Endodermal cell (in vitro differentiated cells): ENCODE data around the gene NEK6. TPM values are rescaled to one million over a fixed set of nuclear protein-coding genes. Genes with fewer than 3 reads are reported as not detected.

Source experiments
- DNase-seq: peaks from one replicate; pipeline ENCODE4 v3.0.0-alpha.2; 2017
- H3K27ac ChIP-seq: 2 replicates; pipeline ENCODE4 v1.5.1; 2013; ENCODE audit warnings: mild to moderate bottlenecking, low read depth, low read length, moderate library complexity
- H3K27me3 ChIP-seq: 2 replicates; pipeline ENCODE4 v1.6.1; 2013; ENCODE audit warnings: mild to moderate bottlenecking, low read length, moderate library complexity; ENCODE audit not compliant: insufficient read depth, control insufficient read depth, poor library complexity, severe bottlenecking
- H3K36me3 ChIP-seq: 2 replicates; pipeline ENCODE4 v1.7.0; 2013; ENCODE audit warnings: mild to moderate bottlenecking, low read length, moderate library complexity; ENCODE audit not compliant: control insufficient read depth, insufficient read depth
- H3K4me1 ChIP-seq: one replicate; pipeline ENCODE4 v1.7.0; 2013; ENCODE audit warnings: low read length; ENCODE audit not compliant: control insufficient read depth, insufficient read depth
- H3K4me3 ChIP-seq: 2 replicates; pipeline ENCODE4 v1.5.1; 2013; ENCODE audit warnings: mild to moderate bottlenecking, low read length, moderate library complexity
- H3K9ac ChIP-seq: 2 replicates; pipeline ENCODE4 v1.6.1; 2013; ENCODE audit warnings: mild to moderate bottlenecking, low read length, moderate library complexity; ENCODE audit not compliant: poor library complexity, severe bottlenecking; ENCODE audit errors: extremely low read depth
- H3K9me3 ChIP-seq: 2 replicates; pipeline ENCODE4 v1.6.1; 2013; ENCODE audit warnings: mild to moderate bottlenecking, low read length, moderate library complexity; ENCODE audit not compliant: control insufficient read depth
- H3K27ac Mint-ChIP-seq: 2 replicates; pipeline ENCODE4 v1.8.0; 2020; ENCODE audit warnings: mixed read lengths
- H3K27me3 Mint-ChIP-seq: 2 replicates; pipeline ENCODE4 v1.8.0; 2021; ENCODE audit warnings: mild to moderate bottlenecking, mixed read lengths; ENCODE audit not compliant: insufficient read depth
- H3K36me3 Mint-ChIP-seq: 2 replicates; pipeline ENCODE4 v1.8.0; 2020; ENCODE audit warnings: low read depth, mixed read lengths
- H3K4me1 Mint-ChIP-seq: 2 replicates; pipeline ENCODE4 v1.8.0; 2020; ENCODE audit warnings: mixed read lengths
- H3K4me3 Mint-ChIP-seq: 2 replicates; pipeline ENCODE4 v1.8.0; 2020; ENCODE audit warnings: mild to moderate bottlenecking, moderate library complexity, mixed read lengths
- H3K9me3 Mint-ChIP-seq: 2 replicates; pipeline ENCODE4 v1.8.0; 2020; ENCODE audit warnings: mild to moderate bottlenecking, mixed read lengths
- CTCF ChIP-seq: fragments of 200-600 bp; sonication (generic); conservative IDR thresholded peaks from 2 replicates; pipeline ENCODE4 v1.5.0; 2021; ENCODE audit warnings: antibody characterized with exemption, mild to moderate bottlenecking
- WGBS, 2 experiments: methylation state at CpG; one replicate each; pipeline versions ENCODE4 v1.1.5 to v1.1.7; 2013; ENCODE audit warnings: missing lambda C conversion rate in 2 of 2, mixed read lengths in 1 of 2; ENCODE audit not compliant: insufficient coverage in 1 of 2, insufficient read length in 1 of 2; 5-methylcytosine and 5-hydroxymethylcytosine counted together
- total RNA-seq, 2 donors: library from RNA; stranded (reverse); fragmentation: NEBNext Ultra II Directional in 1 of 2; extraction: Animal tissue kit (Norgen Biotek cat#: 25700) in 1 of 2; gene quantifications; 2 replicates in 1 of 2; 3 replicates in 1 of 2; pipeline ENCODE4 v1.2.1, GENCODE V29; 2021

NEK6 gene
- total RNA-seq, 2 donors from 2014 or later: 17.1 to 32.5 TPM

- no peak overlapping the region for H3K4me3 Mint-ChIP-seq
- H3K9me3 Mint-ChIP-seq: no peaks in the 10 kb centered on the region
- no peak for TF ChIP-seq CTCF
- Histone ChIP-seq H3K27me3 (no peaks in the 10 kb centered on the region), H3K4me1 (no peaks in the 10 kb centered on the region), H3K9ac (no peak overlapping the region), H3K36me3 (peaks cover 42% of the 10 kb centered on the region), H3K27ac (no peak overlapping the region), H3K4me3 (no peak overlapping the region), H3K9me3 (no peaks in the 10 kb centered on the region)
- no peak for DNase-seq
- peaks cover 24% of the 10 kb centered on the region for H3K36me3 Mint-ChIP-seq
- H3K27me3 Mint-ChIP-seq: no peaks in the 10 kb centered on the region
- WGBS, 2 experiments: 96 to 100% methylated on average over 5 of the region's 5 CpGs
- H3K27ac Mint-ChIP-seq: no peak overlapping the region
- peaks cover 32% of the 10 kb centered on the region for H3K4me1 Mint-ChIP-seq
These were observed 127.1 kb downstream of the NEK6 start for GRCh38 chr9:124384846-124385245.

- H3K9me3 ChIP-seq: no peaks in the 10 kb centered on the region
- H3K36me3 ChIP-seq: peaks cover 37% of the 10 kb centered on the region
- H3K9me3 Mint-ChIP-seq: no peaks in the 10 kb centered on the region
- H3K4me3 ChIP-seq: no peak overlapping the region
- H3K4me1 Mint-ChIP-seq: peaks cover 38% of the 10 kb centered on the region
- DNase-seq: no peak
- TF ChIP-seq CTCF: no peak
- H3K27me3 Mint-ChIP-seq: no peaks in the 10 kb centered on the region
- H3K27ac Mint-ChIP-seq: no peak overlapping the region
- H3K4me3 Mint-ChIP-seq: no peak overlapping the region
- no peaks in the 10 kb centered on the region for H3K27me3 ChIP-seq
- 88% methylated on average over 4 to 7 of the region's 7 CpGs for WGBS, 2 experiments
- H3K36me3 Mint-ChIP-seq: peaks cover 19% of the 10 kb centered on the region
- peaks cover 2% of the 10 kb centered on the region for H3K4me1 ChIP-seq
- no peak overlapping the region for H3K9ac ChIP-seq
- no peak overlapping the region for H3K27ac ChIP-seq
These were observed 127.9 kb downstream of the NEK6 start for GRCh38 chr9:124385623-124386022.

- DNase-seq: no peak
- peaks cover 44% of the 10 kb centered on the region for H3K4me1 Mint-ChIP-seq
- Histone ChIP-seq H3K36me3 (peaks cover 37% of the 10 kb centered on the region), H3K27me3 (no peaks in the 10 kb centered on the region), H3K4me3 (no peak overlapping the region), H3K9ac (no peak overlapping the region), H3K27ac (no peak overlapping the region), H3K4me1 (peaks cover 5% of the 10 kb centered on the region), H3K9me3 (no peaks in the 10 kb centered on the region)
- H3K36me3 Mint-ChIP-seq: peaks cover 19% of the 10 kb centered on the region
- H3K27me3 Mint-ChIP-seq: no peaks in the 10 kb centered on the region
- peak overlapping the region; percentile 69 for H3K27ac Mint-ChIP-seq
- WGBS, 2 experiments: 90 to 96% methylated on average over 3 of the region's 3 CpGs
- H3K9me3 Mint-ChIP-seq: no peaks in the 10 kb centered on the region
- TF ChIP-seq CTCF: no peak
- H3K4me3 Mint-ChIP-seq: no peak overlapping the region
These were observed 128.5 kb downstream of the NEK6 start for GRCh38 chr9:124386201-124386600.
